ENCODE results near the gene ZCWPW2.

Gene ZCWPW2

DNA sequence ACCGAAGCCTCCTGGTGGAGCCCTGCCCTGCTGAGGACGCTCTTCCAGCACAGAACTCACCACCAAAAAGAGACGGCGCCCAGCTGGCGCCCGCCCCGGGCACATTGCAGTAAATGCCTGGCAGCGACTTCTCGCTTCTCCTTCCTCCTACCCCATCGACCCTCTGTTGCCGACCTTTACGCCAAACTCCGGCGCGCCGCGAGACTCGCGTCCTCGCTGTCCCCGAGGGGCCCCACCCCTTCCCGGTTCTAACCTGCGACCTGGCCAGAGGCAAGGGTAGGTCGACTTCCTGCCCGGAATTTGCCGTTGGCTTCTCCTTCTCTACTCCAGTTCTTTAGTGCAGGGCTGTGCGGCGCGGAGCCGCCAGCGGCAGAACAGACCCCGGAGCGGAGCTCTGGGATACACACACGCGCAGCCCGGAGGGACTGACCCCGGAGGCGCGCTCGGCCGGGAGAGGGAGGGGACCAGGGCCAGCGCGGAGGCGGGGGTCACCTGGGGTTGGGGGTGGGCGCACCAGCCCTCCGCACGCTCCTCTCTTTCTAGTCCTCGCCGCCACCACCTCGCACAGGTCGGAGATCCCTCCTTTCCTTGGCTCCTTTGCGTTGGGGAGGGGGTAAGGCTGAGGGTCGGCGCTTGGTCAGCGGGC, 226.7 kb downstream of the ZCWPW2 start:
- no peak for DNase-seq (ENCODE audit: low read depth)
